ENCODE data around the gene BLCAP. TPM values are rescaled to one million over a fixed set of nuclear protein-coding genes. Genes with fewer than 3 reads are reported as not detected.

BLCAP gene
- total and polyA plus RNA-seq, 2 donors (not counting 3 experiments of a cell fraction or from before 2014, with no cell fraction given): 90.3 to 196 TPM

GRCh38 chr20:37567671-37568588 lies 40.3 kb upstream of the BLCAP start:
- H3K4me2 ChIP-seq (ENCODE audit: insufficient read depth, low read length): no peak overlapping the region
- no peaks in the 10 kb centered on the region for H3K36me3 ChIP-seq (ENCODE audit: control insufficient read depth in 2 of 2, extremely low read depth in 1 of 2, insufficient read depth in 2 of 2, low read length in 2 of 2)
- no peaks in the 10 kb centered on the region for H4K20me1 ChIP-seq (replicated peaks; ENCODE audit: control insufficient read depth, extremely low read depth, insufficient read depth, low read length)
- no peaks in the 10 kb centered on the region for H3K9me3 ChIP-seq (replicated peaks; ENCODE audit: control insufficient read depth, insufficient read depth, low read length)
- no peak overlapping the region for H3K4me3 ChIP-seq (replicated peaks in 1 of 3; ENCODE audit: insufficient read depth in 1 of 3, low read depth in 1 of 3, low read length in 3 of 3)
- POLR2A ChIA-PET: no interaction called here
- H3K27ac ChIP-seq (ENCODE audit: insufficient read depth, low read depth, low read length): no peak overlapping the region
- dilution Hi-C loops (cut with MboI; ENCODE audit: extremely low pct_ligation_motif_present, low sequenced_read_pairs): no loop called here
- intact Hi-C loops (cut with micrococcal nuclease): no loop called here
- BruUV-seq (replicated peaks): no TSS peak
- H3K9ac ChIP-seq (replicated peaks; ENCODE audit: extremely low read depth, insufficient read depth, low read length): no peak overlapping the region
- CTCF ChIA-PET: interaction anchor here (1.9 to 3.3 kb wide), 3 partner anchors 425 to 653 kb away, joined by 4 to 13 read pairs (median 12); no protein-coding TSS in a partner anchor
- peak; percentile 50 for DNase-seq (ENCODE audit: low read depth, low spot score)
- peaks cover 12 to 19% of the 10 kb centered on the region in 2 experiments for H3K27me3 ChIP-seq (ENCODE audit: control insufficient read depth in 2 of 2, insufficient read depth in 2 of 2, low read length in 2 of 2)
- FAIRE-seq: no peak
- H3K4me1 ChIP-seq (ENCODE audit: control insufficient read depth, extremely low read depth, insufficient read depth, low read length): no peaks in the 10 kb centered on the region
- no peaks in the 10 kb centered on the region for H3K79me2 ChIP-seq (ENCODE audit: control insufficient read depth, insufficient read depth, low read length)
- no peaks in the 10 kb centered on the region for H3K9me1 ChIP-seq (replicated peaks; ENCODE audit: control insufficient read depth, extremely low read depth, insufficient read depth, low read length)
- no peak for TF ChIP-seq MAX (IDR thresholded peaks at IDR 0.05; ENCODE audit: insufficient read depth, insufficient read length)
- no peak overlapping the region for H2AFZ ChIP-seq (ENCODE audit: low read depth, low read length)

- H3K4me3 ChIP-seq (replicated peaks in 1 of 3; ENCODE audit: insufficient read depth in 1 of 3, low read depth in 1 of 3, low read length in 3 of 3): no peak overlapping the region
- no peak overlapping the region for H3K27ac ChIP-seq (ENCODE audit: insufficient read depth, low read depth, low read length)
- H3K27me3 ChIP-seq (ENCODE audit: control insufficient read depth in 2 of 2, insufficient read depth in 2 of 2, low read length in 2 of 2): peaks cover 12 to 22% of the 10 kb centered on the region in 2 experiments
- H3K9me3 ChIP-seq (replicated peaks; ENCODE audit: control insufficient read depth, insufficient read depth, low read length): no peaks in the 10 kb centered on the region
- H3K9me1 ChIP-seq (replicated peaks; ENCODE audit: control insufficient read depth, extremely low read depth, insufficient read depth, low read length): no peaks in the 10 kb centered on the region
- H3K9ac ChIP-seq (replicated peaks; ENCODE audit: extremely low read depth, insufficient read depth, low read length): no peak overlapping the region
- no peak overlapping the region for H3K4me2 ChIP-seq (ENCODE audit: insufficient read depth, low read length)
- POLR2A ChIA-PET: no interaction called here
- BruUV-seq (replicated peaks): no TSS peak
- FAIRE-seq: no peak
- intact Hi-C loops (cut with micrococcal nuclease): no loop called here
- H3K79me2 ChIP-seq (ENCODE audit: control insufficient read depth, insufficient read depth, low read length): no peaks in the 10 kb centered on the region
- H2AFZ ChIP-seq (ENCODE audit: low read depth, low read length): no peak overlapping the region
- no peaks in the 10 kb centered on the region for H3K4me1 ChIP-seq (ENCODE audit: control insufficient read depth, extremely low read depth, insufficient read depth, low read length)
- no peak for DNase-seq (ENCODE audit: low read depth, low spot score)
- no peaks in the 10 kb centered on the region for H3K36me3 ChIP-seq (ENCODE audit: control insufficient read depth in 2 of 2, extremely low read depth in 1 of 2, insufficient read depth in 2 of 2, low read length in 2 of 2)
- TF ChIP-seq JUN (IDR thresholded peaks at IDR 0.05; ENCODE audit: borderline replicate concordance, insufficient read depth, insufficient read length, low read depth) (no peak), MAX (IDR thresholded peaks at IDR 0.05; ENCODE audit: insufficient read depth, insufficient read length) (no peak), GATA2 (IDR thresholded peaks at IDR 0.05; ENCODE audit: insufficient read depth, insufficient read length, low read depth, low read length) (no peak), POLR2AphosphoS5 (IDR thresholded peaks at IDR 0.05; ENCODE audit: insufficient read depth, low read depth, low read length) (no peak), MYC (IDR thresholded peaks at IDR 0.05; ENCODE audit: low read depth, low read length) (no peak), POLR2A (IDR thresholded peaks at IDR 0.05; ENCODE audit: low read depth, low read length) (no peak), EZH2 (IDR thresholded peaks at IDR 0.05; ENCODE audit: borderline replicate concordance, low read depth, low read length, severe bottlenecking) (no peak), CTCF (IDR thresholded peaks at IDR 0.05; ENCODE audit: extremely low read depth in 1 of 2, insufficient read depth in 1 of 2, low read depth in 1 of 2, low read length in 2 of 2) (no peak), FOS (IDR thresholded peaks at IDR 0.05; ENCODE audit: borderline replicate concordance, insufficient read depth, low read length) (no peak)
- dilution Hi-C loops (cut with MboI; ENCODE audit: extremely low pct_ligation_motif_present, low sequenced_read_pairs): no loop called here
- no peaks in the 10 kb centered on the region for H4K20me1 ChIP-seq (replicated peaks; ENCODE audit: control insufficient read depth, extremely low read depth, insufficient read depth, low read length)
- CTCF ChIA-PET: interaction anchor here (1.6 to 3.3 kb wide), 4 partner anchors 425 to 738 kb away, joined by 4 to 13 read pairs (median 8); no protein-coding TSS in a partner anchor
Observed at GRCh38 chr20:37567331-37567665, 39.6 kb upstream of the BLCAP start.
